GM21367 (cell line): ENCODE measurements around the gene RPL7L1.
"Not testable (repeated sequence)": the region's sequence is repeated elsewhere in the genome, so short reads cannot be mapped to it uniquely, and the experiment has no call there.

ENCODE experiments used
- ATAC-seq: cut with Tn5 transposase; IDR thresholded peaks from one replicate; pipeline ENCODE4 v1.9.1; 2021; ENCODE audit not compliant: unreplicated experiment

Gene RPL7L1

GRCh38 chr6:42890311-42891198 lies 11.1 kb downstream of the RPL7L1 start:
- ATAC-seq = peak; percentile 84

DNA sequence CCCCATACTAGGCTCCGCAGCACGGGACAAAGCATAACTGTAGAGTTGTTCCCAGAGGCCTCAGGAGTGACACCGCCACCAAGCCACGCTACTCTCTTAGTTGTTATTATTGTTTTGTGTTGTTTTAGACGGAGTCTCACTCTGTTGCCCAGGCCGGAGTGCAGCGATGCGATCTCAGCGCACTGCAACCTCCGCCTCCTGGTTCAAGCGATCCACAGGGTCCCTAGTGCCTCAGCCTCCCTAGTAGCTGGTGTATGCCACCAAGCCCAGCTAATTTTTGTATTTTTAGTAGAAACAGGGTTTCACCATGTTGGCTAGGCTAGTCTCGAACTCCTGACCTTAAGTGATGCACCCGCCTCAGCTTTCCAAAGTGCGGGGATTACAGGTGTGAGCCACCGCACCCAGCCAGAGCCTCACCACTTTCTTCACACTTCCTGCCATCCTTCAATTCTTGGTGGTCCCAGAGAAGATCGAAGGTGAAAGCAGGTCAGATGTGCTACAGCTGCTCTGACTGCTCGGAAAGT lies 11.8 kb downstream of the RPL7L1 start:
- no peak for ATAC-seq

- ATAC-seq = not testable (repeated sequence)
Measured at GRCh38 chr6:42894041-42894828, 14.8 kb downstream of the RPL7L1 start.

DNA sequence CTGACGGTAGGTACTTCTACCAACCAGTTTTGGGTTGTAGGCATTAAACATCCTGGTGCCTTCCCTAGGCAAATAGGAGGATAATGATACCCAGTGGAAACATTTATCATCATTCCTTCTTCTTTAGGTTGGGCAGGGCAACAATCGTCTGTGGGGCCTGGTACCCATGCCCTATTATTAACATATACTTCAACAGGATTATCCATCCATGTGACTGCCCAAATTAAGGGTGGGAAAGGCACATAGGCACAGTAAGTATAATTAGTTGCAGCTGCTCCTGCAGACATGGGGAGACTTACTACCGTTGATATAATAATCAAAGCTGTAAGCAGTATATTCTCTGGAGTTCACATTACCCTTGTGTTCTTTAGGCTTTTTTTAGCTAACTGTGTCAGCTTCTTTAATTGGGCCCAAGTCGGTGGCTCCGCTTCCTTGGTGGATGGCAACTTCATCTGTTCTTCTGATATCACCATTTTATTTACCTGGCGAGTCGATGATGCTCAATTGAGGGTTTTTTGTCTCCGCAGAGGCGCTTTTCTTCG lies 16.8 kb downstream of the RPL7L1 start:
- no peak for ATAC-seq

GRCh38 chr6:42898891-42899361 lies 19.5 kb downstream of the RPL7L1 start:
- ATAC-seq = no peak

DNA sequence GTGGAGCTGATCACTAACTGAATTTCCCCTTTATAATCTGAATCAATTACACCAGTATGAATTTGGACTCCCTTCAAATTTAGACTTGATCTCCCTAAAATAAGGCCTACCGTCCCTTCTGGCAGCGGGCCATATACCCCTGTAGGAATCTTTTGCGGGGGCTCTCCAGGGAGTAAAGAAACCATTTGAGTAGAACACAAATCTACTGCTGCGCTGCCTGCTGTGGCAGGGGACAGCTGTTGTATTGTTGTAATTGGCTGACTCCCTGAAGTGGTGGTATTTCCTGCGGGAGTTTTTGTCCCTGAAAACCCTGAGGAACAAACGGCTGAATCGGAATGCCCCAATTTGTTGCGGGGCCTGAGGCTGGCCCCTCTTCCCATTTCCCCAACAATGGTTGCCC lies 20.5 kb downstream of the RPL7L1 start:
- no peak for ATAC-seq

- peak; percentile 53 for ATAC-seq
Measured at GRCh38 chr6:42901538-42901957, 22.1 kb downstream of the RPL7L1 start.

DNA sequence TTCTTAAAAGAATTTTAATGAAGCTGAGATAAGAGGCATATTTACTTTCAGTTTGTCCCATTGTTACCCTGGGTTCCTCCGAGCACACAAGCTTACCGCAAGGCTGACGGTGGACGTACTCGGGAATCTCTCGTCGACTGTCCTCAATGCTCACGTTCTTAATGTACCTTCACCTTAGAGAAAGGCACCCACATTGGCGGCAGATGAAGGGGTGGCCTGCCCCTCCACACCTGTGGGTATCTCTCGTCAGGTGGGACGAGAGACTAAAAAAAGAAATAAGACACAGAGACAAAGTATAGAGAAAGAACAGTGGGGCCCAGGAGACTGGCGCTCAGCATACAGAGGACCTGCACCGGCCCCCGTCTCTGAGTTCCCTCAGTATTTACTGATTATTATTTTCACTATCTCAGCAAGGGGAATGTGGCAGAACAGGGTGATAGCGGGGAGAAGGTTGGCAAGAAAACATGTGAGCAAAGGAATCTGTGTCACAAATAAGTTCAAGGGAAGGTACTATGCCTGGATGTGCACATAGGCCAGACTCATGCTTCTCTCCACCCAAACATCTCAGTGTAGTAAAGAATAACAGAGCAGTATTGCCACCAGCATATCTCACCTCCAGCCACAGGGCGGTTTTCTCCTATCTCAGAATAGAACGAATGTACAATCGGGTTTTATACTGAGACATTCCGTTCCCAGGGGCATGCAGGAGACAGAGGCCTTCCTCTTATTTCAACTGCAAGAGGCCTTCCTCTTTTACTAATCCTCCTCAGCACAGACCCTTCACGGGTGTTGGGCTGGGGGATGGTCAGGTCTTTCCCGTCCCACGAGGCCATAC lies 23.2 kb downstream of the RPL7L1 start:
- not testable (repeated sequence) for ATAC-seq

GRCh38 chr6:42904467-42904866 lies 25.1 kb downstream of the RPL7L1 start:
- no peak for ATAC-seq

- no peak for ATAC-seq
Measured at GRCh38 chr6:42907336-42907735, 27.9 kb downstream of the RPL7L1 start.

DNA sequence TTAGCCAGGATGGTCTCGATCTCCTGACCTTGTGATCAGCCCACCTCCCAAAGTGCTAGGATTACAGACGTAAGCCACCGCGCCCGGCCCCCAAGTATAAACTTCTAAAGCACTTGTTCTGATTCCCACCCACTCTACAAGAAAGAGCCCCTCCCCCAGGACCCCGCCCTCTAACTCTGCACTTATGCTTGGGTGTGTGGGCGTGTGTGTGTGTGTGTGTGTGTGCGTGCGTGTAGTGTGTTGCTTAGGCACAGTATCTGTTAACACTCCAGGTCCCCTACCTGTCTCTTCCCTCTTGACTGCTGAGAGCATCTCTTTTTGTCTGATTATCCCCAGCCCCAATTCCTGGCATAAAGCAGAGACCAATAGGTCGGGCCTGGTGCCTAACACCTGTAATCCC lies 30.4 kb downstream of the RPL7L1 start:
- ATAC-seq = no peak

GRCh38 chr6:42911171-42912021 lies 32.0 kb downstream of the RPL7L1 start:
- no peak for ATAC-seq

- ATAC-seq = no peak
Measured at GRCh38 chr6:42914546-42914945, 35.1 kb downstream of the RPL7L1 start.

DNA sequence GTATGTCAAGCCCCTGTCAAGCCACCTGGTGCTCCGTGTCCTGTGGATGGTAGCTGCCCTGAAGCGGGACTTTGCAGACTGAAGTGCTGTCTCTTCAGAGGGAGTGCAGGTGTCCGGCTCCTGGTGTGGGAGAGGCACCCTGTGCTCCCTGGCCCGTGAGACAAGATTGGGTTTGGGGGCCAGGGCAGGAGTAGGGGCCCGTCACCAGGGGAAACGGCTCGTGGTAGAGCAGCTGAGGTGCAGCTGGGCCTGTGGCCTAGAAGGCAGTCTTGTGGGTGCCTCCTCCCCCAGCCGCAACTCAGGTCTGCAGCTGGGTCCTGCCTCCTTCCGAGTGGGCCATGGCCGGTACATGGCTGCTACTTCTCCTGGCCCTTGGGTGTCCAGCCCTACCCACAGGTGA lies 36.3 kb downstream of the RPL7L1 start, which contains the start of gene PTCRA:
Gene PTCRA (plus strand): TSS at position 322 of the 400 bp plus-strand sequence. CDS start 17 bp downstream, at position 339.
- ATAC-seq = no peak

- ATAC-seq = no peak
Measured at GRCh38 chr6:42916288-42916687, 36.9 kb downstream of the RPL7L1 start.

GRCh38 chr6:42921801-42922200 lies 42.4 kb downstream of the RPL7L1 start:
- no peak for ATAC-seq

GRCh38 chr6:42923666-42924065 lies 44.2 kb downstream of the RPL7L1 start:
- no peak for ATAC-seq

DNA sequence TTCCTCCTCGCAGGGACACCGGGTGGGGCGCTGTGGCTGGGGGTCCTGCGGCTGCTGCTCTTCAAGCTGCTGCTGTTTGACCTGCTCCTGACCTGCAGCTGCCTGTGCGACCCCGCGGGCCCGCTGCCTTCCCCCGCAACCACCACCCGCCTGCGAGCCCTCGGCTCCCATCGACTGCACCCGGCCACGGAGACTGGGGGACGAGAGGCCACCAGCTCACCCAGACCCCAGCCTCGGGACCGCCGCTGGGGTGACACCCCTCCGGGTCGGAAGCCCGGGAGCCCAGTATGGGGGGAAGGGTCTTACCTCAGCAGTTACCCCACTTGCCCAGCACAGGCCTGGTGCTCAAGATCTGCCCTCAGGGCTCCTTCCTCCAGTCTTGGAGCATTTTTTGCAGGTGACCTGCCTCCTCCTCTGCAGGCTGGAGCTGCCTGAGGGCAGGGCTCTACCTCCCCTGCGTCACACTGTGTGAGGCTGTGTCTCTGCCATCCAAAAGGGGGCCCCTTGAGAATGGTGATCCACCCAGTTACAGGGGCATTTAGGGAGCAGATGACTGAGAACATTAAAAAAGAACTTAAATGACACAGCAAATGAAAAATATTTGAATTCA lies 45.9 kb downstream of the RPL7L1 start:
- ATAC-seq = no peak
